Activated T-helper 2 cell treated with anti-CD3 and anti-CD28 coated beads, Interferon-gamma antibody, Interleukin-2, Interleukin-4, amounts not matched to agents 10 μg/mL and 5 μg/mL and 100 μg/mL, durations not matched to agents 14 hours and 24 hours and 36 hours (primary cell): ENCODE measurements around the gene DDX50. TPM values are rescaled to one million over a fixed set of nuclear protein-coding genes. Genes with fewer than 3 reads are reported as not detected.
"Not testable (repeated sequence)": the region's sequence is repeated elsewhere in the genome, so short reads cannot be mapped to it uniquely, and the experiment has no call there.

Experiments used
- DNase-seq: peaks from one replicate; pipeline ENCODE4 v3.0.0; 2021; ENCODE audit warnings: low spot score
- H3K27ac Mint-ChIP-seq: one replicate; pipeline ENCODE4 v1.8.0; 2021; ENCODE audit warnings: mixed read lengths
- H3K27me3 Mint-ChIP-seq: one replicate; pipeline ENCODE4 v1.8.0; 2021; ENCODE audit warnings: low read depth, mixed read lengths
- H3K36me3 Mint-ChIP-seq: one replicate; pipeline ENCODE4 v1.8.0; 2021; ENCODE audit warnings: low read depth, mixed read lengths
- H3K4me1 Mint-ChIP-seq: one replicate; pipeline ENCODE4 v1.8.0; 2021; ENCODE audit warnings: low read depth, mixed read lengths
- H3K4me3 Mint-ChIP-seq: one replicate; pipeline ENCODE4 v1.8.0; 2021; ENCODE audit warnings: low read depth, mild to moderate bottlenecking, moderate library complexity, mixed read lengths
- H3K9me3 Mint-ChIP-seq: one replicate; pipeline ENCODE4 v1.8.0; 2021; ENCODE audit warnings: mixed read lengths
- intact Hi-C: fragments of 100-400 bp; cut with micrococcal nuclease; formaldehyde crosslinking; loops from one replicate; pipeline ENCODE4 v1.15.1; 2023
- total RNA-seq: library from RNA; stranded (reverse); gene quantifications from 2 replicates; pipeline ENCODE4 v1.2.3, GENCODE V29; 2022

Gene DDX50, protein sequence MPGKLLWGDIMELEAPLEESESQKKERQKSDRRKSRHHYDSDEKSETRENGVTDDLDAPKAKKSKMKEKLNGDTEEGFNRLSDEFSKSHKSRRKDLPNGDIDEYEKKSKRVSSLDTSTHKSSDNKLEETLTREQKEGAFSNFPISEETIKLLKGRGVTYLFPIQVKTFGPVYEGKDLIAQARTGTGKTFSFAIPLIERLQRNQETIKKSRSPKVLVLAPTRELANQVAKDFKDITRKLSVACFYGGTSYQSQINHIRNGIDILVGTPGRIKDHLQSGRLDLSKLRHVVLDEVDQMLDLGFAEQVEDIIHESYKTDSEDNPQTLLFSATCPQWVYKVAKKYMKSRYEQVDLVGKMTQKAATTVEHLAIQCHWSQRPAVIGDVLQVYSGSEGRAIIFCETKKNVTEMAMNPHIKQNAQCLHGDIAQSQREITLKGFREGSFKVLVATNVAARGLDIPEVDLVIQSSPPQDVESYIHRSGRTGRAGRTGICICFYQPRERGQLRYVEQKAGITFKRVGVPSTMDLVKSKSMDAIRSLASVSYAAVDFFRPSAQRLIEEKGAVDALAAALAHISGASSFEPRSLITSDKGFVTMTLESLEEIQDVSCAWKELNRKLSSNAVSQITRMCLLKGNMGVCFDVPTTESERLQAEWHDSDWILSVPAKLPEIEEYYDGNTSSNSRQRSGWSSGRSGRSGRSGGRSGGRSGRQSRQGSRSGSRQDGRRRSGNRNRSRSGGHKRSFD
- 57.0 and 63.4 TPM in 2 replicates for total RNA-seq

DNA sequence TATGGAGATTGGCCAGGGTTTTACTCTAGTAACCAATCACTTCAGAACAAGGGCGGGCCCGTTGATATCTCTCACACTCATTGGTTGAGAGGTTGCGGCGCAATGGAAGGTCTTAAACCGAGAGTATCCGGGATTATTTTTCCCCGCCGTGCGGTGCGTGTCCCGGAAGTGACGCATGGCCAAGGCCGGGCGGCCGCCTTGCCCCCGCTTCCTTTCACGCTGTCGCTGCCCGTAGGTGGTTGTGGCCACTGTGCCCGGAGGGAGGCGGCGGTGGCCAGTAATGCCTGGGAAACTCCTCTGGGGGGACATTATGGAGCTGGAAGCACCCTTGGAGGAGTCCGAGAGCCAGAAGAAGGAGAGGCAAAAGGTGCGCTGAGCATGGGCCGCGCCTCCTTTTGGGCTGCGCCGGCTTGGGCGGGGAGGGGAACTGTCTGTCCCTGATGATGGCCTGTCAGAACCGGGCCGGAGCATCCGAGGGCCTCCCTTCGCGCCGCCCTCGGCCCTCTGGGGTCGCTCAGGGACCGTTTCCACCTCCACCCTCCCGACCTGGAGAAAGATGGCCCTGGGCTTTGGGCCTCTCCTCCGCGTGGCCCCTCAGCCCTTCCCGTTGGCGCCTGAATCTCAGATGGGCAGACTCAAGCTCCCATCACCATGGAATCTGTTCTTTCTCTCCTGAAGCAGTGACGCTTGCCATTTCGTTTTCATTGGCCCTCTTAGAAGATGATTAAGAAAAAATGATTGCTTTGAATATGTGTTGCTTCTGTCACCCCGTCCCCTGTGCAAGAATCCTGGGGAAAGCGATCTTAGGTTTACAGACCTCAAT, at the start of gene DDX50:
DDX50 (plus strand) TSS at position 211 of the 823 bp plus-strand sequence; CDS start at position 281, 70 bp downstream.
- peaks cover 3% of the 10 kb centered on the region for H3K27me3 Mint-ChIP-seq
- peak within 1 kb of the TSS; percentile 99 for H3K27ac Mint-ChIP-seq
- H3K4me1 Mint-ChIP-seq, result peaks cover 40% of the 10 kb centered on the region
- H3K36me3 Mint-ChIP-seq, result peaks cover 39% of the 10 kb centered on the region
- no peaks in the 10 kb centered on the region for H3K9me3 Mint-ChIP-seq
- H3K4me3 Mint-ChIP-seq, result peak within 1 kb of the TSS; percentile 92
- peak; percentile 95 for DNase-seq
- intact Hi-C loops, result loop anchor here (1.0 to 10.0 kb wide), 10 partner anchors 55 to 570 kb away; partner anchors contain the start of genes CCAR1, DDX21, DNA2 and RUFY2

DNA sequence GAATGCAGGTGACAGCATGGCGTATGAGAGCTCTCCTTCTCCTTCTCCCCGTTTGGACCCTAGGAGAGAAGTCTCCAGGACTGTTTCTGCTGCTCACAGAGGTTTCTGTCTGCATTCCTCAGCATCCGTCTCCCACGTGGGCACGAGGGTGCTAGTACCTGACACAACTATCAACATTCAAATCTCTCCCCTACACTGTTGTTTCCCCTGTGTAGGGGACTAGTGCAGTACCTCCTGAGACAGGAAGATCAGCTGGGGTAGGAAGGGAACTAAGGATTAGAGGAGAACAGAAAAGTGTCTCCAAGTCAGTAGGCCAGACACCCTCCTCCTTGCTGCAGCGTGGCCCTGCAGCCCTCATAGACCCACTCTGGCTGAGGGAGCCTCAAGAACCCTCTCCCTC, 44.8 kb upstream of the DDX50 start:
- Mint-ChIP-seq H3K4me1 (no peaks in the 10 kb centered on the region), H3K9me3 (peaks cover 18% of the 10 kb centered on the region), H3K36me3 (no peaks in the 10 kb centered on the region), H3K4me3 (no peak overlapping the region), H3K27ac (no peak overlapping the region), H3K27me3 (peaks cover 3% of the 10 kb centered on the region)
- intact Hi-C loops, result no loop called here
- DNase-seq, result no peak

DNA sequence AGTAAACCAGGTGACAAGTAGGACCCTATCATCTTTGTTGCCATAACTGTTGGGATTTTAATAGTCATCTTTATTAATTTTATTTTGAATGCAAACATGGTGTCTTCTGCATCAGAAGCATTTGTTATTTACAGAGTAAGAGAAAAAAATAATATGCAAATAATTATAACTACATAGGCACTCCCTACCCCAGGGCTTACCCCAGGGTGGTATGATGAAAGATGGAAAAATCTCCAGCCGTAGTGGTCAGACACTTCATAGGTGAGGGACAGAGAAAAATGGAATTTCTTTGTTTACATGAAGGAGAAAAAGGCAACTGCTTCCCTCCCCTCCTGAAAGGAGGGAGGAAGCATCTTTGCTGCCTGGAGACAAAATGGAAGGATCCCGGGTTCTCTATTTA, 44.1 kb upstream of the DDX50 start:
- Mint-ChIP-seq H3K4me3 (no peak overlapping the region), H3K4me1 (no peaks in the 10 kb centered on the region), H3K9me3 (peaks cover 24% of the 10 kb centered on the region), H3K27me3 (peaks cover 3% of the 10 kb centered on the region), H3K36me3 (no peaks in the 10 kb centered on the region), H3K27ac (no peak overlapping the region)
- intact Hi-C loops, result no loop called here
- no peak for DNase-seq

DNA sequence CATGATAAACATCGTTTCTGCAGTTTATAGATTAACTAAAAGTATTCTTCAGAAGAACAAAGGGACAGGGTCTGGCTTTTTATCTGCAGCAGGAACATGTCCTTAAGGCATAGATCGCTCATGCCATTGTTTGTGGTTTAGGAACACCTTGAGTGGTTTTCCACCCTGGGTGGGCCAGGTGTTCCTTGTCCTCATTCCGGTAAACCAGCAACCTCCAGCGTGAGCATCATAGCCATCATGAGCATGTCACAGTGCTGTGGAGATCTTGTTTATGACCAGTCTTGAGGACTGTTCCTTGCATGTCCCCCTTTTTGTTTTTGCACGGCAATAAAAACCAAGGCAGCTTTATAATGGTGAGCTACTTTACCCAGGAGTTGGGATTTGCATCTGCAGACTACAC, 39.9 kb upstream of the DDX50 start:
- Mint-ChIP-seq H3K27ac (no peak overlapping the region), H3K36me3 (no peaks in the 10 kb centered on the region), H3K27me3 (peaks cover 3% of the 10 kb centered on the region), H3K4me1 (no peaks in the 10 kb centered on the region), H3K9me3 (peaks cover 33% of the 10 kb centered on the region), H3K4me3 (no peak overlapping the region)
- no peak for DNase-seq
- intact Hi-C loops, result no loop called here

DNA sequence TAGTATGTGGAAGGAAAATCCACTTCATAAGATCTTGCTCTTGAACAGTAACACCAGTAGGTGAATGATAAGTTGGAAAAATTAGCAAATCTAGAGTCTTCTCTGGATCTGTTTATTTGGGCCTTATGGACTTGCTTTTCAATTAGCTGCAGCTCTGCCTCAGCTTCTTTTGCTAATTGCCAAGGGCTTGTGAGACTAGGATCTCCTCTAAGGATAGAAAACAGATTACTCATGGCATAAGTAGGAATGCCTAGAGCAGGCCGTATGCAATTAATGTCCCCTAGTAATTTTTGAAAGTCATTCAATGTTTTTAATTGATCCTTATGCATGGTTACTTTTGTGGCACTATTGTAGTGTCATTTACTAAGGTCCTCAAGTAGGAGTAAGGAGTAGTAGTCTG, 36.5 kb upstream of the DDX50 start:
- Mint-ChIP-seq H3K27me3 (no peaks in the 10 kb centered on the region), H3K4me3 (no peak overlapping the region)

DNA sequence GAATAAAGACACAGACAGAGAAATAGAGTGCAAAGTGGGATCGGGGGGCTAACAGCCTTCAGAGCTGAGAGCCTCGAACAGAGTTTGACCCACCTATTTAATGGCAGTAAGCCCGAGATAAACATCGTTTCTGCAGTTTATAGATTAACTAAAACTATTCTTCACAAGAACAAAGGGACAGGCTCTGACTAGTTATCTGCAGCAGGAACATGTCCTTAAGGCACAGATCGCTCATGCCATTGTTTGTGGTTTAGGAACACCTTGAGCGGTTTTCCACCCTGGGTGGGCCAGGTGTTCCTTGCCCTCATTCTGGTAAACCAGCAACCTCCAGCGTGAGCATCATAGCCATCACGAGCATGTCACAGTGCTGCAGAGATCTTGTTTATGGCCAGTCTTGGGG, 32.9 kb upstream of the DDX50 start:
- H3K4me3 Mint-ChIP-seq, H3K36me3 Mint-ChIP-seq, intact Hi-C loops, H3K4me1 Mint-ChIP-seq, H3K9me3 Mint-ChIP-seq, H3K27me3 Mint-ChIP-seq, H3K27ac Mint-ChIP-seq, DNase-seq: not testable (repeated sequence)

More for the DNA sequence above, 36.5 kb upstream of the DDX50 start:
- H3K4me1 Mint-ChIP-seq, result no peaks in the 10 kb centered on the region
- peaks cover 36% of the 10 kb centered on the region for H3K9me3 Mint-ChIP-seq
- no peaks in the 10 kb centered on the region for H3K36me3 Mint-ChIP-seq
- intact Hi-C loops, result no loop called here
- H3K27ac Mint-ChIP-seq, result no peak overlapping the region
- DNase-seq, result no peak

DNA sequence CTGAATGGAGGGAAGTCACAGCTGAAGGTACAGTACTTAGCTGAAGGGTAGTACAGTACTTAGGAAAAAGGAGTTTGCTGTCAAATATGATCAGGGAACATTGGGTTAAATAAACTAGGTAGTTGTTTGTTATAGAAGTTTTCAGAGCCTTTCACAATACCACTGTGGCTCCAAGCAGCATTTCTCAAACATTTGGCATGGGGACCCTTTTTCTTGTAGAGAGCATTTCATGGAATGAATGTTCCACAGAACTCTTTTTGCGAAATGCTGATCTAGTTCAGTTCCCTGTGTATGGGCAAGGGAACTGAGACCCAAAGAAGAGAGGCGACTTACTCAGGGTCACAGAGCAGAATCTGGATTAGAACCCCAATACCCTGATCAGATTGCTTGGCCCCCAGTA, 31.5 kb upstream of the DDX50 start:
- H3K4me3 Mint-ChIP-seq, result no peak overlapping the region

DNA sequence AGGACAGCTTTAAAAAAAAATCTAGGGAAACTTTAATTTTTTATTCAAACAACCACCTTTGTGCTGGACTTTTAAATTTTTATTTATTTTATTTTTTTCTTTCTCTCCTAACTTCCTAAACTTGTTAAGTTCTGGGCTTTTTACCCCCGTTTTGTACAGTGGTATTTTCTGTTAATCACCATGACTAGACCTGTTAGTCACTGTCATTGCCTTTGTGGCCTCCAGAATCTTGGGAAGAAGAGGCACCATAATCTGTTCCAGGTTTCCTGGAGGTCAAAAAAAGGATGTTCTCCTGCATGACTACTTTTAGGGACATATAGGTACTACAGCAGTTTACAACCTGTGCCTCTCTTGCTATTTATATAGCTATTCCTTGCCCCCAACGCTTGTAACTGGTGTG, 31.1 kb upstream of the DDX50 start:
- no peak for DNase-seq
- H3K27me3 Mint-ChIP-seq, result no peaks in the 10 kb centered on the region
- H3K27ac Mint-ChIP-seq, result no peak overlapping the region
- intact Hi-C loops, result no loop called here
- H3K4me3 Mint-ChIP-seq, result no peak overlapping the region
- peaks cover 6% of the 10 kb centered on the region for H3K4me1 Mint-ChIP-seq
- H3K9me3 Mint-ChIP-seq, result peaks cover 5% of the 10 kb centered on the region
- H3K36me3 Mint-ChIP-seq, result no peaks in the 10 kb centered on the region

More for the DNA sequence above, 31.5 kb upstream of the DDX50 start:
- intact Hi-C loops, result no loop called here
- Mint-ChIP-seq H3K27me3 (no peaks in the 10 kb centered on the region), H3K4me1 (peaks cover 6% of the 10 kb centered on the region), H3K36me3 (no peaks in the 10 kb centered on the region), H3K27ac (no peak overlapping the region), H3K9me3 (peaks cover 5% of the 10 kb centered on the region)
- DNase-seq, result no peak

DNA sequence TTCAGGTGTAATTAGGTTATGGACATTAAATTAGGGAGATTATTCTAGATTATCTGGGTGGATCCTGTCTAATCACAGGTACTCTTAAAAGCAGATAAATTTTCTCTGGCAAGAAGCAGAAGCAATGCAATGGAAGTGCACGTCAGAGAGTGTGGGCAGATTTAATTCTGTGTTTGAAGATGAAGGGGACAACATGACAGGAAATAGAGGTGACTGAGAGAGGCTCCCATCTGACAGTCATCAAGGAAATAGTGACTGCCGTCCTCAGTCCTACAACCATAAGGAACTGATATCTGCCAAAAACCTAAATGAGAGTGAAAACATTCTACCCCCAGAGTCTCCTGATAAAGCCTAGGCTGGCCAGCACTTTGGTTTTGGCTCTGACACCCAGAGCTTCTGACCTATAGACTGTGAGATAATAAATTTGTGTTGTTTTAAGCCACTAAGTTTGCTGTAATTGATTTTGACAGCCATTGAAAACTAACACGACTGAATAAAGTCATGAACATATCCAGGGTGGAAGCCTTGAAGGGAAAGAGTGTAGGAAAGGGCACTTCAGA, 30.5 kb upstream of the DDX50 start:
- H3K36me3 Mint-ChIP-seq, result no peaks in the 10 kb centered on the region
- H3K27me3 Mint-ChIP-seq, result no peaks in the 10 kb centered on the region
- intact Hi-C loops, result no loop called here
- no peak for DNase-seq
- peaks cover 6% of the 10 kb centered on the region for H3K4me1 Mint-ChIP-seq
- no peak overlapping the region for H3K27ac Mint-ChIP-seq
- peaks cover 5% of the 10 kb centered on the region for H3K9me3 Mint-ChIP-seq
- H3K4me3 Mint-ChIP-seq, result no peak overlapping the region

DNA sequence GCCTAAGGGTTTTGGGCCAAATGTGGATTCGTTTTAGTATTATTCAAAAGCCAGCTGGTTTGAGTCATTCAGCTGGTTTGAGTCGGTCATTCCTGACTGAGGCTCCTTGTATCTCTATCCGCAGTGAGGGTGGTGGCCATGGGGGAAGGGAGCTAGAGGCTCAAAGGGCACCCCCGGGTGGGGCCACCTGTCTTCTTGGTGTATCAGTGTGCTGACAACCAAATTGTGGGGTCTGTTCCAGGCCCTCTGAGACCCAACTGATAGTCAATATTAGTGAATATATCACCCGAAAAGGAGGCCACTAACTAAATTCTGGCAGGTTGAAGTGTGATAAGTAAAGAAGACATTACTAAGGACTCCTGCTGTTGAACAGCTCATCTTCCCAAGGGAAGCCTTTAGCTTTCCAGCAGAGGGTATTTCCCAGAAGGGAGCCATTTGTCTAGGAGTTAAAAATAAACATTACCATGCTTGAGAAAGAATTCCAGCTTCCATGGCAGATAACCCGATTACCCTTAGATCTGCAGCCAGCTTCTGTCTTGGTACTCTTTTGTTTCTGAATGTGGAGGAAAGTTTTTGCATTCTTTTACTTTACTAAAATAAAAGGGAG, 29.9 kb upstream of the DDX50 start:
- intact Hi-C loops, result no loop called here
- H3K4me1 Mint-ChIP-seq, result peaks cover 6% of the 10 kb centered on the region

DNA sequence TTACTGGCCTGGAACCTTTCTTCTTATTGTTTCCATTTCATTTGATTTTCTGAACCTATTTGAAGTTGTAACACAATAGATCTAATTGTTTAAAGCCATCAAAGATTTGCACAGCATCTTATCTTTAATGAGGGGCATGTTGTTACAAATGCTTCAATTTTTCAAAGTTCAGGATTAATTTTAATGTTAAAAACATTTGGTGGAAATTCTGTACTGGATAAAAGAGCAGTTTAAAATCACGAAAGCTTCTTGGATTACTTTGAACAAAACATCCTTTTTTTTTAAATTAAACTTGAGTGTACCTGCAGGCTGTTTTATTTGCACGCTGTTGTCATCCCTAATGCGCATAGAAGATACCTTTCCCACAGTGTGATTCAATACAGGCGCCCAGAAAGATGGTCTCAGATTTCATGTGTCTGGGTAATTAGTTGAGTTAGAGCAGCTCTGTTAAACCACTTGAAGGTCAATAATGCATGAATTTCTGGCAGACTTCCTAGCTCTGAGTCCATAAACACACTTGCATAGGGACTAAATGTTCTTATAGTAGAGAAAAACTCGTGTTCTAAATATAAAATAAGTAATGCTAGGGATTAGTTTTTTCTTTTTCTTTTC, 29.3 kb upstream of the DDX50 start:
- Mint-ChIP-seq H3K9me3 (peaks cover 5% of the 10 kb centered on the region), H3K4me3 (no peak overlapping the region), H3K4me1 (peaks cover 6% of the 10 kb centered on the region), H3K36me3 (no peaks in the 10 kb centered on the region), H3K27ac (no peak overlapping the region), H3K27me3 (no peaks in the 10 kb centered on the region)
- intact Hi-C loops, result no loop called here
- no peak for DNase-seq

More for the DNA sequence above, 29.9 kb upstream of the DDX50 start:
- Mint-ChIP-seq H3K36me3 (no peaks in the 10 kb centered on the region), H3K9me3 (peaks cover 5% of the 10 kb centered on the region), H3K27me3 (no peaks in the 10 kb centered on the region), H3K27ac (no peak overlapping the region), H3K4me3 (no peak overlapping the region)
- DNase-seq, result no peak
